HepG2 (cell line): ENCODE data around the gene SRCAP. TPM values are rescaled to one million over a fixed set of nuclear protein-coding genes. Genes with fewer than 3 reads are reported as not detected.
A peak's percentile ranks its signal among the peaks of the same experiment; 100 is the strongest.

Source experiments
- ELF4 ChIP-seq: sonication (generic); formaldehyde crosslinking; IDR thresholded peaks from 2 replicates; pipeline ENCODE4 v1.5.0; 2020; ENCODE audit warnings: missing genetic modification reagents, mild to moderate bottlenecking, moderate library complexity, borderline replicate concordance
- GABPB1 ChIP-seq: IDR thresholded peaks from 2 replicates; pipeline ENCODE4 v1.6.1; 2016; ENCODE audit warnings: mild to moderate bottlenecking, missing genetic modification reagents, moderate library complexity, missing compliant biosample characterization
- HNRNPL ChIP-seq: fragments of 200-400 bp; formaldehyde crosslinking; IDR thresholded peaks from 2 replicates; pipeline ENCODE4 v1.6.1; 2017; ENCODE audit warnings: mild to moderate bottlenecking, low read depth, low read length
- KDM4B ChIP-seq: sonication (generic); formaldehyde crosslinking; IDR thresholded peaks from 2 replicates; pipeline ENCODE4 v1.4.0; 2020; ENCODE audit warnings: missing genetic modification reagents
- MAFK ChIP-seq, 2 experiments: IDR thresholded peaks in 1 of 2; conservative IDR thresholded peaks in 1 of 2; 2 replicates each; pipeline ENCODE4 v1.6.1; 2011; ENCODE audit warnings: improper control_type of control experiment in 2 of 2, low read length in 2 of 2
- MEF2D ChIP-seq: sonication (generic); formaldehyde crosslinking; IDR thresholded peaks from 2 replicates; pipeline ENCODE4 v1.5.1; 2020; ENCODE audit warnings: mild to moderate bottlenecking, missing genetic modification reagents
- NCOA1 ChIP-seq: sonication (generic); formaldehyde crosslinking; IDR thresholded peaks from 2 replicates; pipeline ENCODE4 v1.9.0; 2021; ENCODE audit warnings: missing genetic modification reagents
- NFYB ChIP-seq: sonication (generic); formaldehyde crosslinking; IDR thresholded peaks from 2 replicates; pipeline ENCODE4 v1.4.0; 2020; ENCODE audit warnings: missing genetic modification reagents
- PCBP1 ChIP-seq: fragments of 200-400 bp; formaldehyde crosslinking; IDR thresholded peaks from 2 replicates; pipeline ENCODE4 v1.6.1; 2017; ENCODE audit warnings: mild to moderate bottlenecking, low read depth, low read length, borderline replicate concordance
- PPARG ChIP-seq: conservative IDR thresholded peaks from 2 replicates; pipeline ENCODE4 v1.6.1; 2016; ENCODE audit warnings: missing biosample characterization, missing genetic modification reagents
- RBM22 ChIP-seq: fragments of 200-400 bp; formaldehyde crosslinking; optimal IDR thresholded peaks from 2 replicates; pipeline ENCODE3; 2017; ENCODE audit warnings: mild to moderate bottlenecking, low read length, moderate library complexity
- SAP130 ChIP-seq: IDR thresholded peaks from 2 replicates; pipeline ENCODE4 v1.6.1; 2016; ENCODE audit warnings: low read depth
- SMAD3 ChIP-seq: sonication (generic); formaldehyde crosslinking; IDR thresholded peaks from 2 replicates; pipeline ENCODE4 v1.4.0; 2020; ENCODE audit warnings: missing genetic modification reagents
- ZFP62 ChIP-seq: sonication (generic); formaldehyde crosslinking; IDR thresholded peaks from 2 replicates; pipeline ENCODE4 v1.4.0; 2020; ENCODE audit warnings: missing genetic modification reagents
- ZKSCAN8 ChIP-seq: IDR thresholded peaks from 2 replicates; pipeline ENCODE4 v1.6.1; 2016; ENCODE audit warnings: borderline replicate concordance, missing genetic modification reagents, missing compliant biosample characterization
- ZMYM4 ChIP-seq: sonication (generic); formaldehyde crosslinking; IDR thresholded peaks from 2 replicates; pipeline ENCODE4 v1.8.1; 2023; ENCODE audit warnings: mild to moderate bottlenecking, missing genetic modification reagents
- ZNF564 ChIP-seq: sonication (generic); formaldehyde crosslinking; IDR thresholded peaks from 2 replicates; pipeline ENCODE4 v1.8.1; 2023; ENCODE audit warnings: mild to moderate bottlenecking, missing genetic modification reagents
- ZNF629 ChIP-seq: sonication (generic); formaldehyde crosslinking; conservative IDR thresholded peaks from 2 replicates; pipeline ENCODE4 v1.5.0; 2020; ENCODE audit warnings: missing genetic modification reagents
- polyA plus RNA-seq, 8 experiments: library from polyadenylated mRNA; depleted of rRNA in 3 of 8; stranded (reverse) in 7 of 8; unstranded in 1 of 8; fragments of >200 nt; fragmentation: Illumina TruSeq in 4 of 8; extraction: Trizol in 4 of 8; gene quantifications; 2 replicates each; pipeline versions ENCODE4 v1.2.1 to v1.2.3, GENCODE V29; 2011 to 2016; ENCODE audit warnings: low read depth in 4 of 8, missing spikeins in 1 of 8, mixed read lengths in 1 of 8; ENCODE audit not compliant: insufficient read depth in 1 of 8
- total RNA-seq, 5 experiments: library from RNA; depleted of rRNA; stranded (reverse); fragments of >200 nt; fragmentation: Illumina TruSeq; extraction: Trizol; gene quantifications; 2 replicates each; pipeline ENCODE4 v1.2.3, GENCODE V29; 2016; ENCODE audit warnings: low read depth in 1 of 5
- TF ChIP-seq, protein P1 (sequence below): sonication (generic); formaldehyde crosslinking; IDR thresholded peaks from 2 replicates; pipeline ENCODE4 v1.4.0; 2020; ENCODE audit warnings: mild to moderate bottlenecking, missing genetic modification reagents
- TF ChIP-seq, protein P2 (sequence below): sonication (generic); formaldehyde crosslinking; IDR thresholded peaks from 2 replicates; pipeline ENCODE4 v1.5.0; 2020; ENCODE audit warnings: mild to moderate bottlenecking, missing genetic modification reagents
- TF ChIP-seq, protein P3 (sequence below): sonication (generic); formaldehyde crosslinking; IDR thresholded peaks from 2 replicates; pipeline ENCODE4 v1.4.0; 2020; ENCODE audit warnings: mild to moderate bottlenecking, missing genetic modification reagents

Gene SRCAP
- total and polyA plus RNA-seq, 2 of the 13 experiments (the other 11 are each of a cell fraction or from before 2014, with no cell fraction given): 4.9 to 9.0 TPM

DNA sequence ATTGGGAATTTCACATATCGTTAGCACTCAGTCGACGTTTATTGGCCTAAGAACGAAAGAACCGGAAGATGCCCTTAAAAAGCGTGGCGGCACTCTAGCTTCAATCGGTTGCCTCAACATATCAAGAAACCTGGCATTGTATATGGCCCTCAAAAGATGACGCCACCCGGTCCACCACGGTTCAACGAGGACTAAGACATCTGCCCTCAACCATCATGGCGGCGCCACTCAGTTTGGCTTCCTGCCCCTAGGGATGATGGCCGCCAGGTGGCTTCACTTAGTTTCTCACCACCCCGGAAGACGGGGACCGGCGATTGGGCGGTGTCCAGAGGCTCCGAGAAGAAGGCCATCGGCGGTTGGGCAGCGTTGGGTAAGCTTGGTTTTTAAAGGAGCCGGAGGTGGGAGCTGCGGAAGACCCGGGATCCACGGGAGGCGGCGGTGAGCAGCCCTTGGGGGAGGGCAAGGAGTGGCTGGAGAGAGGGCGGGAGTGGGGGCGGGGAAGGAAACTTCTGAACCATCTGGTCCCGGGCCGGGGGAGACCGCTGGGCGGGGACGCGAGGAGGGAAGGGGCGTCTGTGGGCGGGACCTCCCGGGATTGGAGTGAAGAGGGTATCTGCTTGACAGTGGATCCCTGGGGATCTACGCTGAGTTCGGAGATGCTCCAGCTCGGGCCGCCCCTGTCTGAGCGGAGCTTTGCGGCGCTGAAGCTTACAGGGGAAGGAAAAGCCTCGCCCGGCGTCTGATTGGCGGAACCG, 48.4 kb upstream of the SRCAP start, which contains the start of gene PRR14 (continued):
- TF ChIP-seq ELF4: no peak
- TF ChIP-seq NCOA1 (CRISPR knock-in tag): no peak; the same call in none of the 2 replicates
- TF ChIP-seq MEF2D: 0 out of 2 replicates have a peak, but pooled peaks have one; percentile 15
- TF ChIP-seq NFYB (CRISPR knock-in tag): peak; percentile 98
- TF ChIP-seq ZFP62 (CRISPR knock-in tag): no peak
- TF ChIP-seq ZNF564 (CRISPR knock-in tag): no peak
- TF ChIP-seq, protein P1, sequence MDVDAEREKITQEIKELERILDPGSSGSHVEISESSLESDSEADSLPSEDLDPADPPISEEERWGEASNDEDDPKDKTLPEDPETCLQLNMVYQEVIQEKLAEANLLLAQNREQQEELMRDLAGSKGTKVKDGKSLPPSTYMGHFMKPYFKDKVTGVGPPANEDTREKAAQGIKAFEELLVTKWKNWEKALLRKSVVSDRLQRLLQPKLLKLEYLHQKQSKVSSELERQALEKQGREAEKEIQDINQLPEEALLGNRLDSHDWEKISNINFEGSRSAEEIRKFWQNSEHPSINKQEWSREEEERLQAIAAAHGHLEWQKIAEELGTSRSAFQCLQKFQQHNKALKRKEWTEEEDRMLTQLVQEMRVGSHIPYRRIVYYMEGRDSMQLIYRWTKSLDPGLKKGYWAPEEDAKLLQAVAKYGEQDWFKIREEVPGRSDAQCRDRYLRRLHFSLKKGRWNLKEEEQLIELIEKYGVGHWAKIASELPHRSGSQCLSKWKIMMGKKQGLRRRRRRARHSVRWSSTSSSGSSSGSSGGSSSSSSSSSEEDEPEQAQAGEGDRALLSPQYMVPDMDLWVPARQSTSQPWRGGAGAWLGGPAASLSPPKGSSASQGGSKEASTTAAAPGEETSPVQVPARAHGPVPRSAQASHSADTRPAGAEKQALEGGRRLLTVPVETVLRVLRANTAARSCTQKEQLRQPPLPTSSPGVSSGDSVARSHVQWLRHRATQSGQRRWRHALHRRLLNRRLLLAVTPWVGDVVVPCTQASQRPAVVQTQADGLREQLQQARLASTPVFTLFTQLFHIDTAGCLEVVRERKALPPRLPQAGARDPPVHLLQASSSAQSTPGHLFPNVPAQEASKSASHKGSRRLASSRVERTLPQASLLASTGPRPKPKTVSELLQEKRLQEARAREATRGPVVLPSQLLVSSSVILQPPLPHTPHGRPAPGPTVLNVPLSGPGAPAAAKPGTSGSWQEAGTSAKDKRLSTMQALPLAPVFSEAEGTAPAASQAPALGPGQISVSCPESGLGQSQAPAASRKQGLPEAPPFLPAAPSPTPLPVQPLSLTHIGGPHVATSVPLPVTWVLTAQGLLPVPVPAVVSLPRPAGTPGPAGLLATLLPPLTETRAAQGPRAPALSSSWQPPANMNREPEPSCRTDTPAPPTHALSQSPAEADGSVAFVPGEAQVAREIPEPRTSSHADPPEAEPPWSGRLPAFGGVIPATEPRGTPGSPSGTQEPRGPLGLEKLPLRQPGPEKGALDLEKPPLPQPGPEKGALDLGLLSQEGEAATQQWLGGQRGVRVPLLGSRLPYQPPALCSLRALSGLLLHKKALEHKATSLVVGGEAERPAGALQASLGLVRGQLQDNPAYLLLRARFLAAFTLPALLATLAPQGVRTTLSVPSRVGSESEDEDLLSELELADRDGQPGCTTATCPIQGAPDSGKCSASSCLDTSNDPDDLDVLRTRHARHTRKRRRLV (CRISPR knock-in tag): peak; percentile 57
- no peak for TF ChIP-seq MAFK (conservative IDR thresholded peaks at IDR 0.05 in 1 of 2, IDR thresholded peaks at IDR 0.05 in 1 of 2; ENCODE audit: low read length in 2 of 2)
- no peak for TF ChIP-seq ZNF629 (CRISPR knock-in tag)
- peak; percentile 30; the same call in 1 of the 2 replicates for TF ChIP-seq HNRNPL
- peak; percentile 17; the same call in 1 of the 2 replicates for TF ChIP-seq ZKSCAN8 (CRISPR knock-in tag)
- no peak for TF ChIP-seq PPARG (CRISPR knock-in tag)
- peak; percentile 77 for TF ChIP-seq SAP130 (CRISPR knock-in tag)
- no peak for TF ChIP-seq KDM4B (CRISPR knock-in tag)
- peak; percentile 93 for TF ChIP-seq ZMYM4 (CRISPR knock-in tag)
- TF ChIP-seq GABPB1 (CRISPR knock-in tag): peak; percentile 86
- TF ChIP-seq, protein P2, sequence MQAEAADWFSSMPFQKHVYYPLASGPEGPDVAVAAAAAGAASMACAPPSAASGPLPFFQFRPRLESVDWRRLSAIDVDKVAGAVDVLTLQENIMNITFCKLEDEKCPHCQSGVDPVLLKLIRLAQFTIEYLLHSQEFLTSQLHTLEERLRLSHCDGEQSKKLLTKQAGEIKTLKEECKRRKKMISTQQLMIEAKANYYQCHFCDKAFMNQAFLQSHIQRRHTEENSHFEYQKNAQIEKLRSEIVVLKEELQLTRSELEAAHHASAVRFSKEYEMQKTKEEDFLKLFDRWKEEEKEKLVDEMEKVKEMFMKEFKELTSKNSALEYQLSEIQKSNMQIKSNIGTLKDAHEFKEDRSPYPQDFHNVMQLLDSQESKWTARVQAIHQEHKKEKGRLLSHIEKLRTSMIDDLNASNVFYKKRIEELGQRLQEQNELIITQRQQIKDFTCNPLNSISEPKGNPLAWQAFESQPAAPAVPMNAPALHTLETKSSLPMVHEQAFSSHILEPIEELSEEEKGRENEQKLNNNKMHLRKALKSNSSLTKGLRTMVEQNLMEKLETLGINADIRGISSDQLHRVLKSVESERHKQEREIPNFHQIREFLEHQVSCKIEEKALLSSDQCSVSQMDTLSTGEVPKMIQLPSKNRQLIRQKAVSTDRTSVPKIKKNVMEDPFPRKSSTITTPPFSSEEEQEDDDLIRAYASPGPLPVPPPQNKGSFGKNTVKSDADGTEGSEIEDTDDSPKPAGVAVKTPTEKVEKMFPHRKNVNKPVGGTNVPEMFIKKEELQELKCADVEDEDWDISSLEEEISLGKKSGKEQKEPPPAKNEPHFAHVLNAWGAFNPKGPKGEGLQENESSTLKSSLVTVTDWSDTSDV: no peak
- peak; percentile 92 for TF ChIP-seq PCBP1
- TF ChIP-seq RBM22: no peak
- TF ChIP-seq SMAD3 (CRISPR knock-in tag): no peak
- TF ChIP-seq, protein P3, sequence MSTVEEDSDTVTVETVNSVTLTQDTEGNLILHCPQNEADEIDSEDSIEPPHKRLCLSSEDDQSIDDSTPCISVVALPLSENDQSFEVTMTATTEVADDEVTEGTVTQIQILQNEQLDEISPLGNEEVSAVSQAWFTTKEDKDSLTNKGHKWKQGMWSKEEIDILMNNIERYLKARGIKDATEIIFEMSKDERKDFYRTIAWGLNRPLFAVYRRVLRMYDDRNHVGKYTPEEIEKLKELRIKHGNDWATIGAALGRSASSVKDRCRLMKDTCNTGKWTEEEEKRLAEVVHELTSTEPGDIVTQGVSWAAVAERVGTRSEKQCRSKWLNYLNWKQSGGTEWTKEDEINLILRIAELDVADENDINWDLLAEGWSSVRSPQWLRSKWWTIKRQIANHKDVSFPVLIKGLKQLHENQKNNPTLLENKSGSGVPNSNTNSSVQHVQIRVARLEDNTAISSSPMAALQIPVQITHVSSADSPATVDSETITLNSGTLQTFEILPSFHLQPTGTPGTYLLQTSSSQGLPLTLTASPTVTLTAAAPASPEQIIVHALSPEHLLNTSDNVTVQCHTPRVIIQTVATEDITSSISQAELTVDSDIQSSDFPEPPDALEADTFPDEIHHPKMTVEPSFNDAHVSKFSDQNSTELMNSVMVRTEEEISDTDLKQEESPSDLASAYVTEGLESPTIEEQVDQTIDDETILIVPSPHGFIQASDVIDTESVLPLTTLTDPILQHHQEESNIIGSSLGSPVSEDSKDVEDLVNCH (CRISPR knock-in tag): 0 out of 2 replicates have a peak, but pooled peaks have one; percentile 47
